NCI-H1092 treated with DMSO at 0.1 percent for 48 hours (cell line): Measurements from ENCODE around the gene MANBA.
"Not testable (repeated sequence)": the region's sequence is repeated elsewhere in the genome, so short reads cannot be mapped to it uniquely, and the experiment has no call there.

Experiments used
- DNase-seq: peaks from one replicate; lab custom pipeline; 2025; lab: John Stamatoyannopoulos, UW

The MANBA gene

DNA sequence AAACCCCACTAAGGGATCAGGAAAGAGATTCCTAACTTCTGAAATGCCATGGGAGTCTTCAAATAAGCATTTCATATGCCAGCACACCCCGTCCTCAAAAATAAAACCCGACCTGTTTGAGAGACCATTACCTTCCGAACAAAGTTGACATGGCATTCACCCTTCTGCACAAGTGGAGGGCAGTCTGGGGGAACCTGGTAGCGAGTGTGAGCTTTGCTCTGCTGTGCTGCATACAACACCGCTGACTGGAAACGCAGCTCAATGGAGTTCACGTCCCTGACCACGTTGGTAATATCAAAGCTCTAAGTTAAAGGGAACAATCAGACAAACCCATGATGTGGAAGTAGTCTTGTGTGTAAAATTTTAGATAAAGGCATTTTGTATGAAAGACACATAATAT lies 38.0 kb downstream of the MANBA start:
- DNase-seq, result no peak

DNA sequence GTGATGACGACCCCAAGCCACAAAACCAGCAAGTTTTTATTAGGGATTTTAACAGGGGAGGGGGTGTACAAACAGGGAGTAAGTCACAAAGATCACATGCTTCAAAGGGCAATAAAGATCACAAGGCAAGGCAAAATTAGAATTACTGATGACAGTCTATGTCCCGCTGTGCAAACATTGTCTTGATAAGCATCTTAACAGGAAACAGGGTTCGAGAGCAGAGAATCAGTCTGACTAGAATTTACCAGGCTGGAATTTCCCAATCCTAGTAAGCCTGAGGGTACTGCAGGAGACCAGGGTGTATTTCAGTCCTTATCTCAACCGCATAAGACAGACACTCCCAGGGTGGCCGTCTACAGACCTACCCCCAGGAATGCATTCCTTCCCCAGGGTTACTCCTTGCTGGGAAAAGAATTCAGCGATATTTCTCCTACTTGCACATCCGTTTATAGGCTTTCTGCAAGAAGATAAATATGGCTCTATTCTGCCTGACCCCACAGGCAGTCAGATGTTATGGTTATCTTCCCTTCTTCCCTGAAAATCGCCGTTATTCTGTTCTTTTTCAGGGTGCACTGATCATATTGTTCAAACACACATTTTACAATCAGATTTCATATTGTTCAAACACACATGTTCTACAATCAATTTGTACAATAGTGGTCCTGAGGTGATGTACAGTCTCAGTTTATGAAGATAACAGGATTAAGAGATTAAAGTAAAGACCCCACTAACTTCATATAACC lies 41.8 kb downstream of the MANBA start:
- not testable (repeated sequence) for DNase-seq

DNA sequence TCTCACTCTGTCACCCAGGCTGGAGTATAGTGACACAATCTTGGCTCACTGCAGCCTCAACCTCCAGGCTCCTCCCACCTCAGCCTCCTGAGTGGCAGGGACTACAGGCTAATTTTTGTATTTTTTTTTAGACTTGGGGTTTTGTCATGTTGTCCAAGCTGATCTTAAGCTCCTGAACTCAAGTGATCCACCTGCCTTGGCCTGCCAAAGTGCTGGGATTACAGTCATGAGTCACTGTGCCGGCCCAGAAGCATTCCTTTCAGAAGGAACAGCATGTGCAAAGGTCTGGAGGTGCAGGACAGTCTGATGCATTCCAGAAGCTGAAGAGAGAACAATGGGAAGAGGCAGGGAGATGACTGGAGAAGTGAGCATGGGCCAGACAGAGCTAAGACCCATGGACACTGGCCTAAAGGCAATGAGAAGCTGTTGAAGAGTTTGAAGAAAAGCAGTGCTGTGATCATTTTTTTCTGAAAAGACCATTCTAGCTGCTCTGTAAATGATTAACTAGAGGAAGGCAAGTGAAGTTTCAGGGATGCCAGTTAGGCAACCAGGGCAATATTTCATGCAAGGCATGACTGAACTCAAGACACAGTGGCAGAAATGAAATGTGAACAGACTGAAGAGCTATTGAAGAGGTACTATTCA lies 43.2 kb downstream of the MANBA start:
- DNase-seq, result no peak

- DNase-seq, result no peak
These were observed 45.7 kb downstream of the MANBA start for GRCh38 chr4:102715057-102715456.

DNA sequence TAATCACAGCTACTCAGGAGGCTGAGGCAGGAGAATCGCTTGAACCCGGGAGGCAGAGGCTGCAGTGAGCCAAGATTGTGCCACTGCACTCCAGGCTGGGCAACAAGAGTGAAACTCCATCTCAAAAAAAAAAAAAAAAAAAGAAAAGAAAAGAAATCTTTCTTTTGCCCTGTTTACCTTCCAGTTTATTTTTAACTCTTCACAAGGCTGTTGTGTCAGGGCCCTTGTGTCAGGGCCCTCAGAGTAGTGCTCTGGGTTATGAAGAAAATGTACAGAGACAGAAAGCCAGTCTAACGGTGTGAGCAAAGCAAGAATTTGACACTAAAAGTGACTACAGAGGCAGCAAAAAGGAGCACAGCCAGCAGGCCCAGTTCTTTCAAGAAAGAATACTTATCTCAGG lies 47.0 kb downstream of the MANBA start:
- not testable (repeated sequence) for DNase-seq

GRCh38 chr4:102713096-102713495 lies 47.7 kb downstream of the MANBA start:
- no peak for DNase-seq

- no peak for DNase-seq
These were observed 49.8 kb downstream of the MANBA start for GRCh38 chr4:102710986-102711385.

DNA sequence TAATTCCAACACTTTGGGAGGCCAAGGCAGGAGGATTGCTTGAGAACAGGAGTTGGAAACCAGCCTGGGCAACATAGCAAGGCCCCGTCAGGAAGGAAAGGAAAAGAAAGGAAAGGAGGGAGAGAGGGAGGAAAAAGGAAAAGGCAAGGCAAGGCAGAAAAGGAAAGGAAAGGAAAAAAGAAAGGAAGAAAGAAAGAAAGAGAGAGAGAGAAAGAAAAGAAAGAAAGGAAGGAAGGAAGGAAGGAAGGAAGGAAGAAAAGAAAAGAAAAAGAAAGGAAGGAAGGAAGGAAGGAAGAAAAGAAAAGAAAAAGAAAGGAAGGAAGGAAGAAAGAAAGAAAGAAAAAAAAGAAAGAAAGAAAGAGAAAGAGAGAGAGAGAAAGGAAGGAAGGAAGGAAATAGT lies 51.7 kb downstream of the MANBA start:
- DNase-seq, result not testable (repeated sequence)

- DNase-seq, result no peak
These were observed 53.6 kb downstream of the MANBA start for GRCh38 chr4:102707150-102707549.

DNA sequence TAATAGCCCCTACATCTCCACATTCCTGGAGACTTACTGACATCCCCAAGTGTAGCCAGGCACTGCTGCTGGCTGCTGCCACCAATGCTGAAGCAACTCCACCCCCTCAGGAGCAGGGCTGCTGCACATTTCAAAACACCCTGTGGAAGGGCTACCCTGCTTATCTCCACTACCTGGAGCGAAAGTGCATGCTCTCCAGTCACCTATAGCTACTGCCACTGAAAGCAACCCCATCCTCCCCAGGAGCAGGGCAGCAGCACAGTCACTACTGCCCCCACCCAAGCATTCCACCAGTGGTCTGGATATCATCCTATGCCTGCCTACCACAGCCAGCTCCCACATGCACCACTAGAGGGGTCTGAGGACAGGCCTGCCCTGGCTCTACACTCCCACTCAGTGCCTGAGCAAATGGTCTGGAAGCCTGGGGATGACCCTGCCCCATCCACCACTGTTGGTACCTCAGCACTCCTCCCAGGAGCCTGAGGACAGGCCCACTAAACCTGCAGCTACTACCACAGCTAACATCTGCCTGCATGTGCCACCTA lies 55.3 kb downstream of the MANBA start:
- no peak for DNase-seq

DNA sequence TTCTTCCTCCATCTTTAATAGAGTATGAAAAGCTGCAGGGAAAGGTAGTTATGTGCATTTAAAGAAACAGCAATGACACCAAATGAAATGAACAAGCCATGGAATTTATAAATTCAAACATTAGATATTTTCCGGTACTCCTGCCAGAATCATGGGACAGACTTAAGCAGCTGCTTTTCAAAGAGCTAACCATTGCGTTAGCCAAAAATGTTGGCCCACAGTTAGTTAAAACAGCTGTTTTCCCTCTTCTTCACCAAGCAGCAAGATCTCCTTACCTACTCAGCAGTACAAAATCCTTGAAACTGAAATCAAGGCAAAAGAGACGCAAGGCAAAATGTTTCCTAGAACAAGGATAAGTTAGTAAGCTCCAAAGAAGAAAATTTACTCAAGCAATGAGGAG lies 64.0 kb downstream of the MANBA start:
- DNase-seq, result no peak

GRCh38 chr4:102694791-102695190 lies 66.0 kb downstream of the MANBA start:
- DNase-seq, result no peak

GRCh38 chr4:102693861-102694260 lies 66.9 kb downstream of the MANBA start:
- no peak for DNase-seq

DNA sequence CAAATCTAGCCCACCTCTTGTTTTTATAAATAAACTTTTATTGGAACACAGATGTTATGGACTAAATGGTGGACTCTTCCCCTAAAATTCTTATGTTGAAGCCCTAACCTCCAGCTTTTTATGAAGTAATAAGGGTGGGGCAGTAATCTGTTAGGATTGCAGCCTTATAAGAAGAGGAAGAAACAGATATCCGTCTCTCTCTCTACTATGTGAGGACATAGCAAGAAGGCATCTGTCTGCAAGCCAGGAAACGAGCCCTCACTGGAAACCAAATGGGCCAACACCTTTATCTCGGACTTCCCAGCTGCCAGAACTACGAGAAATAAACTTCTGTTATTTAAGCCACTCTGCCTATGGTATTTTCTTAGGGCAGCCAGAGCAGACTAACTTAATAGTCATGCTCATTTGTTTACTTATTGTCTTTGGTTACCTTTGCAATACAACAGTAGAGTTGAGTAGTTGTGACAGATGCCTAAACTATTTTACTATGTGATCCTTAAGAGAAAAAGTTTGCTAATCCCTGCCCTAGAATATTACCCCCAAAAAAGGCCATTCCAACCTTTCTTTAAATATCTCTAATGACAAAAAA lies 67.4 kb downstream of the MANBA start:
- no peak for DNase-seq

DNA sequence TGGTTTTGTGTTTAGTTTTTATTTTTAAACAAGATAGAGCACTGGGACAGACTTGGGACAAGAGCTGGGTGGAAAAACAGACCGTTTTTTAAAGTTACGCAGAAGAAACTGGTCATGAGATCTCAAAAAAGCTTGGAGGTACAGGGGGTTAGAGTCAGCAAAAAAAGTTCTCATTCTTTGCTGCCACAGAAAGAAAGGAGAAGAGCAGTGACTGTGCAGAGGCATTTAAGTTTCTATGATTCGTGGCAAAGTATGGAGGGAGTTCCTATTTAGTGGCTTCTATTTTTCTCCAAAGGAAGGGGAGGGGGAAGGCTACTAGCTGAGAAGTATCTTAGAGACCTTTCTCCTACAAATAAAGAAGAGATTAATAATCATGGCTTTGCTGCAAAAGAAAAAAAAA lies 68.3 kb downstream of the MANBA start:
- DNase-seq, result no peak

DNA sequence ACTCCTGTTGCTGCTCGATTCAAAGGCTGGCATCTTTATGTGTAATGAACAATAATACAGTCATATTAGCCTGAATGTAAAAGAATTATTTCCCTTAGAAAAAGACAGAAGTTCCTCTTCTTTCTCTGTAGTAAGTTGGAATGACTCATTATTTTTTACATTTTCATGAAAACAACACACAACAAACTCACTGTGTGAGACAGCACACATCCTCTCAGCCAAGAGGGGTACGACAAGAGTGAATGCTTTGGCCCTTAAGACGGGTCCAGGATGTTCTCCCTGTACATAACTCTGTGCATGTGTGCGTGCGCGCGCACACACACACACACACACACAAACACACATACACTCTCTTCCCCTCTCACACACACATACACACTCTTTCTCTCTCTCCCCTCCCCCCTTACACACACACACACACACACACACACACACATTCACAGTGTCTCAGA lies 72.8 kb downstream of the MANBA start:
- no peak for DNase-seq

DNA sequence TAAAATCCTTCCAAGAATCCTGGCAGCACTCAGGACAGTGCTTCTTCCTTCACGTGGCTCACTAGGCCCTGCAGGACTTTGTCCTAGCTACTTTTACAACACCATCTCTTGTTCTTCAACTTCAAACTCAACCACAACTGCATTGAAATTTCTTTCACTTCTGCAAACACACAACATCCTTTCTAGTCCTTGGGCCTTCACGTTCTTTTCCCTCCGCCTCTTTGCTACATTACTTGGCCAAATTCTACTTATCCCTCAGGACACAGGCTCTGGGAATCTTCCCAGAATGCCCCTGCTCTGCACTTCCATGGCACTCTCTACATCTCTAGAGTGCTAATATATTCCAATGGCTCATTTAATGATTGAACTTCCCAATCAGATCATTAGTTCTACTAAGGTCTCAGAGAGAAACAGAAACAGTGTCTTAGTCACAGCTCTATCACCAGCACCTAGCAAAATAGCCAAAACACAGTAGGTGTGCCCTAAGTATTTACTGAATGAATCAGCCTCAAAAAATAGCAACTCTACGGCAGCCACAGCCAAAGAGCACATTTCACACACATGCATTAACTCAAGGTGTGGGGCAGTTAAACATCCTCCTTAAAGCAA lies 73.3 kb downstream of the MANBA start:
- DNase-seq, result no peak

- DNase-seq, result no peak
These were observed 75.0 kb downstream of the MANBA start for GRCh38 chr4:102685768-102686167.

- DNase-seq, result no peak
These were observed 76.1 kb downstream of the MANBA start for GRCh38 chr4:102684610-102685052.

- DNase-seq, result no peak
These were observed 76.7 kb downstream of the MANBA start for GRCh38 chr4:102683881-102684609.

GRCh38 chr4:102678695-102679335 lies 82.0 kb downstream of the MANBA start:
- DNase-seq, result no peak
